HL-60 (cell line): ENCODE measurements around the gene HOXC13.

ENCODE experiments used
- DNase-seq, 2 experiments: peaks; one replicate each; pipeline ENCODE4 v3.0.0-alpha.2; 2010 to 2020; ENCODE audit warnings: low read depth in 1 of 2, low spot score in 1 of 2
- H3K27ac ChIP-seq: fragments of 250-450 bp; sonication (Bioruptor Pico); replicated peaks from 2 replicates; pipeline ENCODE4 v1.5.1; 2020; ENCODE audit warnings: mild to moderate bottlenecking, moderate library complexity
- H3K27me3 ChIP-seq: fragments of 250-450 bp; sonication (Bioruptor Pico); 2 replicates; pipeline ENCODE4 v1.5.1; 2021; ENCODE audit warnings: mild to moderate bottlenecking, moderate library complexity; ENCODE audit not compliant: insufficient read depth, poor library complexity, severe bottlenecking
- H3K4me3 ChIP-seq: replicated peaks from 2 replicates; pipeline ENCODE4 v1.5.1; 2011; ENCODE audit warnings: mild to moderate bottlenecking, control low read depth, low read length; ENCODE audit not compliant: insufficient read depth
- CTCF ChIP-seq: IDR thresholded peaks from one replicate; pipeline ENCODE4 v1.5.1; 2011; ENCODE audit warnings: low read length, control low read depth, inconsistent platforms; ENCODE audit not compliant: insufficient read depth
- GABPA ChIP-seq: IDR thresholded peaks from 2 replicates; pipeline ENCODE4 v1.6.1; 2012; ENCODE audit warnings: low read depth
- POLR2AphosphoS5 ChIP-seq: IDR thresholded peaks from 2 replicates; pipeline ENCODE4 v1.6.1; 2012; ENCODE audit warnings: low read depth
- REST ChIP-seq: IDR thresholded peaks from 2 replicates; pipeline ENCODE4 v1.6.1; 2012; ENCODE audit warnings: low read depth; ENCODE audit not compliant: insufficient replicate concordance
- SPI1 ChIP-seq: IDR thresholded peaks from 2 replicates; pipeline ENCODE4 v1.6.1; 2012; ENCODE audit warnings: low read depth, mild to moderate bottlenecking, borderline replicate concordance

HOXC13 gene

GRCh38 chr12:53971129-53971528 is 32.5 kb downstream of the HOXC13 start:
- TF ChIP-seq CTCF (no peak), GABPA (no peak), POLR2AphosphoS5 (no peak), REST (no peak), SPI1 (no peak)
- no peak overlapping the region for H3K27ac ChIP-seq
- DNase-seq: no peak
- H3K27me3 ChIP-seq: peaks cover 96% of the 10 kb centered on the region
- H3K4me3 ChIP-seq: no peak overlapping the region

- no peak overlapping the region for H3K4me3 ChIP-seq
- H3K27ac ChIP-seq: no peak overlapping the region
- no peak for TF ChIP-seq SPI1
- DNase-seq: no peak
- peaks cover 94% of the 10 kb centered on the region for H3K27me3 ChIP-seq
These were observed 33.1 kb downstream of the HOXC13 start for GRCh38 chr12:53971686-53972085.

GRCh38 chr12:53972152-53972702 is 33.6 kb downstream of the HOXC13 start:
- Histone ChIP-seq H3K27me3 (peaks cover 92% of the 10 kb centered on the region), H3K4me3 (no peak overlapping the region), H3K27ac (no peak overlapping the region)
- DNase-seq: no peak
- no peak for TF ChIP-seq GABPA
- TF ChIP-seq CTCF: no peak
- TF ChIP-seq POLR2AphosphoS5: no peak
- no peak for TF ChIP-seq SPI1
- TF ChIP-seq REST: no peak

GRCh38 chr12:53972722-53973235 is 34.1 kb downstream of the HOXC13 start, which contains the start of gene HOXC11:
Gene HOXC11 (plus strand): TSS chr12:53973126. CDS start chr12:53973242, 116 bp downstream.
- peaks cover 92% of the 10 kb centered on the region for H3K27me3 ChIP-seq
- TF ChIP-seq POLR2AphosphoS5: no peak
- TF ChIP-seq GABPA: no peak
- no peak for TF ChIP-seq REST
- no peak for TF ChIP-seq SPI1
- TF ChIP-seq CTCF: no peak
- no peak within 1 kb of the TSS for H3K27ac ChIP-seq
- DNase-seq: no peak
- no peak within 1 kb of the TSS; the same call in 1 of the 2 replicates for H3K4me3 ChIP-seq
